NCI-H2196 (cell line): ENCODE measurements around the gene PRKAR1B.
"Not testable (repeated sequence)": the region's sequence is repeated elsewhere in the genome, so short reads cannot be mapped to it uniquely, and the experiment has no call there.

Experiments
- DNase-seq: peaks from one replicate; lab custom pipeline; 2025; ENCODE audit not compliant: unreplicated experiment; lab: John Stamatoyannopoulos, UW

Gene PRKAR1B

GRCh38 chr7:651032-651728, 75.9 kb downstream of the PRKAR1B start:
- no peak for DNase-seq

GRCh38 chr7:650339-651031, 76.6 kb downstream of the PRKAR1B start:
- no peak for DNase-seq

GRCh38 chr7:646951-647350, 80.1 kb downstream of the PRKAR1B start:
- no peak for DNase-seq

- DNase-seq: no peak
Measured at GRCh38 chr7:646487-646886, 80.6 kb downstream of the PRKAR1B start.

GRCh38 chr7:645606-646005, 81.5 kb downstream of the PRKAR1B start:
- DNase-seq: no peak

- no peak for DNase-seq
Measured at GRCh38 chr7:644381-645305, 82.4 kb downstream of the PRKAR1B start.

- no peak for DNase-seq
Measured at GRCh38 chr7:641966-642365, 85.1 kb downstream of the PRKAR1B start.

GRCh38 chr7:641269-641671, 85.8 kb downstream of the PRKAR1B start:
- no peak for DNase-seq

GRCh38 chr7:638256-639011, 88.6 kb downstream of the PRKAR1B start:
- no peak for DNase-seq

- DNase-seq: no peak
Measured at GRCh38 chr7:637826-638225, 89.3 kb downstream of the PRKAR1B start.

- DNase-seq: no peak
Measured at GRCh38 chr7:636396-636795, 90.7 kb downstream of the PRKAR1B start.

GRCh38 chr7:635687-636382, 91.2 kb downstream of the PRKAR1B start:
- DNase-seq: not testable (repeated sequence)

GRCh38 chr7:635227-635626, 91.9 kb downstream of the PRKAR1B start:
- no peak for DNase-seq

GRCh38 chr7:633381-634018, 93.6 kb downstream of the PRKAR1B start:
- DNase-seq: no peak

- DNase-seq: no peak
Measured at GRCh38 chr7:632831-633210, 94.3 kb downstream of the PRKAR1B start.

GRCh38 chr7:631964-632830, 94.9 kb downstream of the PRKAR1B start:
- no peak for DNase-seq

GRCh38 chr7:631291-631711, 95.8 kb downstream of the PRKAR1B start:
- no peak for DNase-seq

- DNase-seq: no peak
Measured at GRCh38 chr7:630539-630938, 96.5 kb downstream of the PRKAR1B start.

GRCh38 chr7:630111-630511, 97.0 kb downstream of the PRKAR1B start:
- no peak for DNase-seq
